Spleen (tissue), 11 donors: ENCODE measurements around the gene GSE1. TPM values are rescaled to one million over a fixed set of nuclear protein-coding genes. Genes with fewer than 3 reads are reported as not detected.

Experiments
- DNase-seq: peaks from one replicate; pipeline ENCODE4 v3.0.0-alpha.2; 2020
- H3K27ac ChIP-seq, 8 donors: fragments of 200-600 bp; sonication (generic) in 7 of 8; 1 replicate in 4 of 8; 2 replicates in 4 of 8; pipeline versions ENCODE4 v1.5.0 to v1.8.0; 2016 to 2021; ENCODE audit warnings: inconsistent platforms in 4 of 8, mild to moderate bottlenecking in 4 of 8, moderate library complexity in 1 of 8
- H3K27me3 ChIP-seq, 7 donors: fragments of 200-600 bp; sonication (generic) in 6 of 7; replicated peaks in 1 of 7; 1 replicate in 4 of 7; 2 replicates in 3 of 7; pipeline versions ENCODE4 v1.5.0 to v1.8.0; 2016 to 2021; ENCODE audit warnings: inconsistent platforms in 3 of 7, mild to moderate bottlenecking in 1 of 7
- H3K36me3 ChIP-seq, 6 donors: fragments of 200-600 bp; sonication (generic) in 5 of 6; 1 replicate in 4 of 6; 2 replicates in 2 of 6; pipeline versions ENCODE4 v1.5.0 to v1.8.0; 2016 to 2021; ENCODE audit warnings: inconsistent platforms in 2 of 6
- H3K4me1 ChIP-seq, 6 donors: fragments of 200-600 bp; sonication (generic) in 5 of 6; 1 replicate in 3 of 6; 2 replicates in 3 of 6; pipeline versions ENCODE4 v1.5.0 to v1.8.0; 2016 to 2021; ENCODE audit warnings: inconsistent platforms in 3 of 6
- H3K4me3 ChIP-seq, 8 donors: fragments of 200-600 bp; sonication (generic) in 7 of 8; 1 replicate in 4 of 8; 2 replicates in 4 of 8; pipeline versions ENCODE4 v1.5.0 to v1.8.0; 2016 to 2021; ENCODE audit warnings: inconsistent platforms in 4 of 8, mild to moderate bottlenecking in 4 of 8, moderate library complexity in 2 of 8
- H3K9me3 ChIP-seq, 8 donors: fragments of 200-600 bp; sonication (generic) in 7 of 8; 1 replicate in 4 of 8; 2 replicates in 4 of 8; pipeline versions ENCODE4 v1.5.0 to v1.8.0; 2016 to 2021; ENCODE audit warnings: inconsistent platforms in 4 of 8
- POLR2A ChIP-seq, 3 donors: fragments of 450-650 bp; IDR thresholded peaks; one replicate each; pipeline ENCODE4 v1.5.1; 2017; ENCODE audit warnings: antibody characterized with exemption in 3 of 3, mild to moderate bottlenecking in 1 of 3
- POLR2AphosphoS5 ChIP-seq, 3 donors: sonication (generic); formaldehyde crosslinking; IDR thresholded peaks; one replicate each; pipeline ENCODE4 v1.5.1; 2017; ENCODE audit warnings: antibody characterized with exemption in 3 of 3
- WGBS, 5 donors: extraction: QIAGEN DNeasy Blood & Tissue Kit in 3 of 5; methylation state at CpG; one replicate each; pipeline versions ENCODE4 v1.1.5 to v1.1.7; 2013 to 2018; 5-methylcytosine and 5-hydroxymethylcytosine counted together
- intact Hi-C: fragments of 100-400 bp; cut with DNase I; formaldehyde crosslinking; loops from one replicate; pipeline ENCODE4 v1.15.0; 2023; ENCODE audit warnings: low total_unique reads
- polyA plus RNA-seq, 3 donors: library from polyadenylated mRNA; stranded (reverse); fragments of 200-250 nt; gene quantifications; one replicate each; pipeline ENCODE4 v1.2.1, GENCODE V29; 2013
- total RNA-seq, 7 donors: library from RNA; depleted of rRNA in 3 of 7; stranded (reverse); fragments of >200 nt in 3 of 7; fragmentation: NEBNext Ultra II Directional in 4 of 7; extraction: Animal tissue kit (Norgen Biotek cat#: 25700) in 4 of 7; gene quantifications; one replicate each; pipeline versions ENCODE4 v1.1.0 to v1.2.1, GENCODE V29; 2016 to 2021
- TF ChIP-seq, protein P1 (sequence below), 11 experiments: fragments of 200-600 bp in 7 of 11; fragments of 450-650 bp in 4 of 11; sonication (generic) in 4 of 11; IDR thresholded peaks in 8 of 11; conservative IDR thresholded peaks in 3 of 11; 1 replicate in 7 of 11; 2 replicates in 4 of 11; pipeline versions ENCODE4 v1.4.0 to v1.8.0; 2016 to 2021; ENCODE audit warnings: antibody characterized with exemption in 11 of 11, inconsistent platforms in 4 of 11, mild to moderate bottlenecking in 1 of 11
- donor health status: healthy with polysubstance abuse.
- donor health status: DM: no; HTN: no; CAD: no; lungs with moderate emphysema.
- donor health status: DM: no; HTN: no; CAD: no.
- donor health status: Bipolar disorder and iron deficiency.
- donor health status: healthy.
- donor health status: DM: no; HTN: no; CAD: no.
- donor health status: DM: yes; HTN: yes; CAD: no.

The GSE1 gene
- total and polyA plus RNA-seq, 10 donors = 7.4 to 121 (median 86.3) TPM

DNA sequence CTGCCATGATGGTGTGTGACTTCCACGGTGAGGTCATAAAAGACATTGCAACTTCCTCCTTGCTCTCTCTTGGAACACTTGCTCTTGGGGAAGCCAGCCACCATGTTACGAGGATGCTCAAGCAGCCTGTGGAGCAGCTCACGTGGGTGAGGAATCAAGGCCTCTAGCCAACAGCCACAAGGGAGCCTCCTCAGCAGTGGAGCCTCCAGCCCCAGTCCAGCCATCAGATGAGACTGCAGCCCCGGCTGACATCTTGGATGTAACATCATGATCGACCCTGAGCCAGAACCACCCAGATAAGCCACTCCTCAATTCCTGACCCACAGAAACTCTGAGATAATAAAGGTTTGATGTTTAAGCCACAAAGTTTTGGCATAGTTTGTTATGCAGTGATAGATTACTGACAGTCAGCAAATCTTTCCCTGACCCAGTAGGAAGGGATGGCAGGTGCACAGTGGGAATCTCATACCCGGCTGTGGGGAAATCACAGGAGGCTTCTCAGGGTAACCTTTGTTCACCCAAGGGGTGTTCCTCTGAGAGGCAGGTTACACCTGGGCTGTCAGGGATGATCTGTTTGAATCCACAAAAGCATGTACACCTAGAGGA lies 99.0 kb downstream of the GSE1 start:
- Histone ChIP-seq H3K4me1 (peaks cover 0 to 20% (median 10%) of the 10 kb centered on the region in 6 donors), H3K9me3 (peaks cover 0 to 15% (median 11%) of the 10 kb centered on the region in 8 donors), H3K27ac (no peak overlapping the region), H3K4me3 (no peak overlapping the region), H3K36me3 (peaks cover 0 to 46% (median 0%) of the 10 kb centered on the region in 6 donors), H3K27me3 (peaks cover 0 to 6% (median 0%) of the 10 kb centered on the region in 7 donors)
- WGBS, 5 donors = 88 to 95% (median 92%) methylated on average over 6 of the region's 6 CpGs
- intact Hi-C loops = no loop called here
- TF ChIP-seq POLR2A (IDR thresholded peaks at IDR 0.05) = no peak
- TF ChIP-seq POLR2AphosphoS5 (IDR thresholded peaks at IDR 0.05) = no peak
- TF ChIP-seq, protein P1, sequence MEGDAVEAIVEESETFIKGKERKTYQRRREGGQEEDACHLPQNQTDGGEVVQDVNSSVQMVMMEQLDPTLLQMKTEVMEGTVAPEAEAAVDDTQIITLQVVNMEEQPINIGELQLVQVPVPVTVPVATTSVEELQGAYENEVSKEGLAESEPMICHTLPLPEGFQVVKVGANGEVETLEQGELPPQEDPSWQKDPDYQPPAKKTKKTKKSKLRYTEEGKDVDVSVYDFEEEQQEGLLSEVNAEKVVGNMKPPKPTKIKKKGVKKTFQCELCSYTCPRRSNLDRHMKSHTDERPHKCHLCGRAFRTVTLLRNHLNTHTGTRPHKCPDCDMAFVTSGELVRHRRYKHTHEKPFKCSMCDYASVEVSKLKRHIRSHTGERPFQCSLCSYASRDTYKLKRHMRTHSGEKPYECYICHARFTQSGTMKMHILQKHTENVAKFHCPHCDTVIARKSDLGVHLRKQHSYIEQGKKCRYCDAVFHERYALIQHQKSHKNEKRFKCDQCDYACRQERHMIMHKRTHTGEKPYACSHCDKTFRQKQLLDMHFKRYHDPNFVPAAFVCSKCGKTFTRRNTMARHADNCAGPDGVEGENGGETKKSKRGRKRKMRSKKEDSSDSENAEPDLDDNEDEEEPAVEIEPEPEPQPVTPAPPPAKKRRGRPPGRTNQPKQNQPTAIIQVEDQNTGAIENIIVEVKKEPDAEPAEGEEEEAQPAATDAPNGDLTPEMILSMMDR (IDR thresholded peaks at IDR 0.05 in 8 of 11, conservative IDR thresholded peaks at IDR 0.05 in 3 of 11) = no peak
- no peak for DNase-seq

DNA sequence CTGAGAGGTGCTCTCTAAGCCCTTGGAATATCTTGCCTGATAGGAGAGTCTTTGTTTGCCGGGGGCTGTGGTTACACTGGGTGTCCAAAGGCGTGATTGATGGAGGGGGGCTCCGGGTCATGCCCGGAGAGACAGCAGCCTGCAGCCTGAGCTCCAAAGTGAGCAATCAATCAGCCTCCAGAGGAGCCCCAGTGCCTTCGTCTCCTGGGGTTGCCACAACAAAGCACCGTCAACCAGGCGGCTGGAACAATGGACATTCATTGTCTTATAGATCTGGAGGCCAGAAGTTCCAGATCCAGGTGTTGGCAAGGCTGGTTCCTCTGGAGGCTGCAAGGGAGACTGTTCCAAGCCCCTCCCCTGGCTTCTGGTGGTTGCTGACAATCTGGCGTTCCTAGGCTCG lies 99.7 kb downstream of the GSE1 start:
- Histone ChIP-seq H3K9me3 (peaks cover 0 to 15% (median 11%) of the 10 kb centered on the region in 8 donors), H3K4me1 (peaks cover 0 to 27% (median 17%) of the 10 kb centered on the region in 6 donors), H3K4me3 (no peak overlapping the region), H3K27ac (no peak overlapping the region), H3K27me3 (peaks cover 0 to 13% (median 0%) of the 10 kb centered on the region in 7 donors), H3K36me3 (peaks cover 0 to 41% (median 0%) of the 10 kb centered on the region in 6 donors)
- intact Hi-C loops = no loop called here
- no peak for DNase-seq
- no peak for TF ChIP-seq POLR2A (IDR thresholded peaks at IDR 0.05)
- TF ChIP-seq, protein P1 (IDR thresholded peaks at IDR 0.05 in 8 of 11, conservative IDR thresholded peaks at IDR 0.05 in 3 of 11) = no peak
- TF ChIP-seq POLR2AphosphoS5 (IDR thresholded peaks at IDR 0.05) = no peak
- 71 to 76% (median 74%) methylated on average over 9 of the region's 9 CpGs for WGBS, 5 donors

DNA sequence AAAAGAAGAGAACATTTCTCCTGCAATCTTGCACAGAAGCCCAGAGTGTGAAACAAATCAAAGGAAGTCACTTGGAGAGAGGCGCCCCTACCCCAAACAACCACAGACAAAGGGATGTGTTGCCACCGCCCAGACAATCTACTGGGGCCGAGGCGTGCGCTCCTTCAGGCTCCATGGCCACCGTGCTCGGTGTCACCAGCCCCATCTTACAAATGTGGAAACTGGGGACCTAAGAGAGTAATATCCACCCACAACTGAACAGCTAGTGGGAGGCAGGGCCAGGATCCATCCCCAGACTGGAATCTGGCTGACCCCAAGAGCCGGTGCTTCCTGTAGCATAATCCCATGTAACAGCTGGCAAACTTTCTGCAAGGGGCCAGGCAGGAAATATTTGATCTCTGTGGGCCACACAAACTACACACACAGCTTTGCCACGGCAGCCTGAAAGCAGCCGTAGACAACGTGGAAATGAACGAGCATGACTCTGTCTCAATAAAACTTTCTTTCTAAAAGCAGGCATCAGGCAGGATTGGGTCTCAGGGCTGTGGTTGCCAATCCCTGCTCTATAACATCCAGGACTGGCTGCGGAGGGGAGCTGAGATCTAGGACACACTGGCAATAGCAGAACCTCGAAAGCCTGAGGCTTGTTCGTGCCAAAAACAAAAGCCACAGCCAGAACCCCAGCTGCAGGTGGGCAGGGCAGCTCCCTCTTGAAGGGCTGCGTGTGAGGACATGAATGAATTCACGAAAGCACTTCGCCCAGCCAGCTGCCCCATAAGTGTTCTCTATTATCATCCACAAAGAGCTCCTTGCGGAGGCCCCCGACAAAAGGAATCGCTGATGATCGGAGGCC lies 102.3 kb downstream of the GSE1 start:
- DNase-seq = no peak
- TF ChIP-seq, protein P1 (IDR thresholded peaks at IDR 0.05 in 8 of 11, conservative IDR thresholded peaks at IDR 0.05 in 3 of 11) = no peak
- TF ChIP-seq POLR2A (IDR thresholded peaks at IDR 0.05) (no peak), POLR2AphosphoS5 (IDR thresholded peaks at IDR 0.05) (peak in 1 of 3 donors; percentile 22)
- H3K4me1 ChIP-seq = peaks cover 0 to 43% (median 26%) of the 10 kb centered on the region in 6 donors
- H3K27me3 ChIP-seq = peaks cover 0 to 13% (median 0%) of the 10 kb centered on the region in 7 donors
- peaks cover 0 to 15% (median 11%) of the 10 kb centered on the region in 8 donors for H3K9me3 ChIP-seq
- no peak overlapping the region for H3K4me3 ChIP-seq
- H3K36me3 ChIP-seq = peaks cover 0 to 20% (median 0%) of the 10 kb centered on the region in 6 donors
- intact Hi-C loops = no loop called here
- peak overlapping the region in 4 of 8 donors; percentile 4 to 27 (median 7) for H3K27ac ChIP-seq
- 35 to 64% (median 40%) methylated on average over 19 to 22 of the region's 22 CpGs for WGBS, 5 donors
